Hepatocyte (in vitro differentiated cells): ENCODE results near the gene CDH4.

Source experiments
- CTCF ChIP-seq: fragments of 200-600 bp; sonication (generic); IDR thresholded peaks from 2 replicates; pipeline ENCODE4 v1.5.1; 2016; ENCODE audit warnings: antibody characterized with exemption, mild to moderate bottlenecking; ENCODE audit not compliant: poor library complexity
- EZH2 ChIP-seq: fragments of 200-600 bp; sonication (generic); IDR thresholded peaks from 2 replicates; pipeline ENCODE4 v1.6.1; 2016; ENCODE audit warnings: antibody characterized with exemption, mild to moderate bottlenecking, borderline replicate concordance

GRCh38 chr20:61514396-61514795 is 262.3 kb downstream of the CDH4 start:
- TF ChIP-seq CTCF (no peak), EZH2 (no peak)
